C4-2B (cell line): ENCODE measurements around the gene TPO.
"Not testable (repeated sequence)": the region's sequence is repeated elsewhere in the genome, so short reads cannot be mapped to it uniquely, and the experiment has no call there.

Experiments used
- H3K27ac ChIP-seq: fragments of 450-650 bp; 2 replicates; pipeline ENCODE4 v1.5.1; 2017
- ZFX ChIP-seq: fragments of 450-650 bp; IDR thresholded peaks from 2 replicates; pipeline ENCODE4 v1.6.1; 2017
- TF ChIP-seq, protein P1 (sequence below): fragments of 450-650 bp; conservative IDR thresholded peaks from 2 replicates; pipeline ENCODE4 v1.5.1; 2017; ENCODE audit warnings: mild to moderate bottlenecking

The TPO gene

DNA sequence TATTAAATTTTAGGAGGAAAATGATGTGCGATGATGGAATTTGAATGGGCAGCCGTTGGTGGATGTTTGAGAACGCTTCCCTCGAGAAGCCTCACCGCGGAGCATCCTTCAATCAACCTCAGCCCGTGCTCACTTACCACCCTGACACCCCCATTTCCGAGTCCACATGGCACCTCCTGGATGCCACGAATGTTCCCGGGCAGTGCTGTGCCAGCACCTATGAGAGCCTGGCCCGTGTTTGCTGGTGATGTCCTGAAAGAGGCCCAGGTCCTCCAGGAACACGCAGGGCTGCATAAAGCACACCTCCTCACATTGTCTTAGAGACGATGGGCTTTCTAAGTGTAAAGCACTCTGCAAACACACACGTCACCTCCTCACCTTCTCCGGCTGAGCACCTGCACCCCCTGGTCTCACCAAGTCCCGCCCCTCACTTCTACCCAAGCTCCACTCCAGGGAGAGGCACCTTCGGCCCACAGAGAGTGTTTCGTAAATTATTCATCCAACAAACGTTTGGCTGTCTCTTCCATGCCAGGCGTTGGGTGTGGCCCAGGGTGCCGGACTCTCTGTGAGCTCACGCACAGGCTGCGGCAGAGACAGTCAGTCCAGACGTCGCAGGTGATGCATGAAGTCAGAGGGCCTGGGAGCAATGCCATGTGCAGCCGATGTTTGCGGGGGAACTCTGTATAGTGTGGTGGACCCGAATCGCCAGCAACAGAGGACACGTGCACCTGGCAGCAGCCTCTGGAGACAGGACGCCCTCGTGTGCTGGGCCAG lies 150.0 kb downstream of the TPO start:
- H3K27ac ChIP-seq = no peak overlapping the region
- no peak for TF ChIP-seq ZFX
- TF ChIP-seq, protein P1, sequence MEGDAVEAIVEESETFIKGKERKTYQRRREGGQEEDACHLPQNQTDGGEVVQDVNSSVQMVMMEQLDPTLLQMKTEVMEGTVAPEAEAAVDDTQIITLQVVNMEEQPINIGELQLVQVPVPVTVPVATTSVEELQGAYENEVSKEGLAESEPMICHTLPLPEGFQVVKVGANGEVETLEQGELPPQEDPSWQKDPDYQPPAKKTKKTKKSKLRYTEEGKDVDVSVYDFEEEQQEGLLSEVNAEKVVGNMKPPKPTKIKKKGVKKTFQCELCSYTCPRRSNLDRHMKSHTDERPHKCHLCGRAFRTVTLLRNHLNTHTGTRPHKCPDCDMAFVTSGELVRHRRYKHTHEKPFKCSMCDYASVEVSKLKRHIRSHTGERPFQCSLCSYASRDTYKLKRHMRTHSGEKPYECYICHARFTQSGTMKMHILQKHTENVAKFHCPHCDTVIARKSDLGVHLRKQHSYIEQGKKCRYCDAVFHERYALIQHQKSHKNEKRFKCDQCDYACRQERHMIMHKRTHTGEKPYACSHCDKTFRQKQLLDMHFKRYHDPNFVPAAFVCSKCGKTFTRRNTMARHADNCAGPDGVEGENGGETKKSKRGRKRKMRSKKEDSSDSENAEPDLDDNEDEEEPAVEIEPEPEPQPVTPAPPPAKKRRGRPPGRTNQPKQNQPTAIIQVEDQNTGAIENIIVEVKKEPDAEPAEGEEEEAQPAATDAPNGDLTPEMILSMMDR = no peak

DNA sequence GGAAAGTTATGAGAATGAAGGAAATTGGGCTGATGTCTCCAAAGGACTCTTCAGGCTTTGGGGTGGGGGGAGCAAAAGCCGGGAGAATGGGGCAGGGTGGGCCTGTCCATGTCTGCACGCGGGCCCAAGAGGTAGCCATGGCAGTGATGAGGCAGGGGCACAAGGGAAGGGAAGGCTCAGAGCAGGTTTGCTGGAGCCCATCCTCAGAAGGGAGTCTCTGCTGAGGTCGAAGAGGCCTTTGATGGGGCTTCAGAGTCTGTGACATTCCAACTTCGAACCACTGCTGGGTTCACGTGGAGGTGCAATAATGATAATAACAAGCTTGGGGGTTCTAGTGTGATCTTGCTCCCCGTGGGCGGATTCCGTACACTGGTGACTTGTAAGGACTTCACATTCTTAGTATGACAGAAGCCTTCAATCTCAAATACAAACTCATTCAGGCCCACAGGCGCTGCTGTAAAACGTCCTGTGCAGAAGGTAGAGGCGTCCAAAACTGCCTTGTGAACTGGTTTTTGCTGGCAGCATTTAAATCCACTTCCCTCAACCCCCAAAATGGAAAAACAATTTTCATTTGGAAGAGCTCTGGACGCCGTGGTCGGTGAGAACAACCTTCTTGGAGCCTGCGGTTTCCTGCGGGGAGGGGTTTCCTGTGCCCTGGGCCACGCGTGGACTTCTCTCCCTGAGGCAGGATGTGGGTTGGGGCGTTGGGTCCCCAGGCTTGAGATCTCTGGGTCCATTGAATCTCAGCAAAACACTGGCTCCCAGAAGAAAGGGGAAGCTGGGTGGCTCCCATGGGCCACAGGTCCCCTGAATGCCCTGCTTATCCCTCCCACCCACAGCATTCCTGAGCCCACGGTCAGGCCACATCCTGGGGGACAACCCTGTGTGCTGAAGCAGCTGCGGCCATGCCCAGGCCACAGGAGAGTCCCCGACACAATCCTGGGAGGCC lies 151.0 kb downstream of the TPO start:
- no peak overlapping the region for H3K27ac ChIP-seq
- TF ChIP-seq ZFX = no peak
- TF ChIP-seq, protein P1 = no peak

DNA sequence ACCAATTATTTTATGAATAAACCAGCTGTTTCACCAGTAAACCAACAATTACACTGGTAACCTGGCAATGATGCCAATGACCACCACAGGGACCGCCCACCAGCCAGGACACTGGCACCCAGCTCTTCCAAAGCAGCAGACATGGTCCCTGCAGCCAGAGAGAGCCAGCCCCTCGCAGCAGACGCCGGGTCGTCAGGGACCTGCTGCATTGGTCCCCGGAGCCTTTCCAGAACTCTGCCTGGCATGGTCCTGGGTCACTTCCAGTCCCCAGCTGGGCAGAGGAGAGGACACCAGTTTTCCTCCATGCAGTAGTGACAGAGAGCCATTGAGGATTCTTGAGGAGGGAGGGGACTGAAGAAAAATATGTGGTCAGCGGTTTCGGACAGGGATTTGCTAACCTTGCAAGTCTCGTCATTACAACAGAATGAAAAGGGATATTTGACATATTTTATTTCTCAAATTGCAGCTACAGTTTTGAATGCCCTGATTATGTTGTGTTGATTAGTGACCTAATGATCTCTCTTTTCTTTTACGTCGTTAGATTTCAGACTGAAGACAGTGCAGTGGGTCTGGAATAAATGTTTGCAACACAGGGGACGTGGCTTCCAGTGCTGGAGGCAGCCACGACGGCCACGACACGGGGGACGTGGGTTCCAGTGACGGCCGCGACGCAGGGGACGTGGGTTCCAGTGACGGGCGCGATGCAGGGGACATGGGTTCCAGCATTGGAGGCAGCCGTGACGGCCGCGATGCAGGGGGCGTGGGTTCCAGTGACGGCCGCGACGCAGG lies 154.5 kb downstream of the TPO start:
- no peak overlapping the region for H3K27ac ChIP-seq
- TF ChIP-seq ZFX = no peak
- TF ChIP-seq, protein P1 = no peak

DNA sequence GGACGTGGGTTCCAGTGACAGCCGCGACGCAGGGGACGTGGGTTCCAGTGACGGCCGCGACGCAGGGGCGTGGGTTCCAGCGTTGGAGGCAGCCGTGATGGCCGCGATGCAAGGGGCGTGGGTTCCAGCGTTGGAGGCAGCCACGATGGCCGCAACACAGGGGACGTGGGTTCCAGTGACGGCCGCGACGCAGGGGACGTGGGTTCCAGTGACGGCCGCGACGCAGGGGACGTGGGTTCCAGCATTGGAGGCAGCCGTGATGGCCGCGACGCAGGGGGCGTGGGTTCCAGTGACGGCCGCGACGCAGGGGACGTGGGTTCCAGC lies 155.0 kb downstream of the TPO start:
- not testable (repeated sequence) for H3K27ac ChIP-seq

DNA sequence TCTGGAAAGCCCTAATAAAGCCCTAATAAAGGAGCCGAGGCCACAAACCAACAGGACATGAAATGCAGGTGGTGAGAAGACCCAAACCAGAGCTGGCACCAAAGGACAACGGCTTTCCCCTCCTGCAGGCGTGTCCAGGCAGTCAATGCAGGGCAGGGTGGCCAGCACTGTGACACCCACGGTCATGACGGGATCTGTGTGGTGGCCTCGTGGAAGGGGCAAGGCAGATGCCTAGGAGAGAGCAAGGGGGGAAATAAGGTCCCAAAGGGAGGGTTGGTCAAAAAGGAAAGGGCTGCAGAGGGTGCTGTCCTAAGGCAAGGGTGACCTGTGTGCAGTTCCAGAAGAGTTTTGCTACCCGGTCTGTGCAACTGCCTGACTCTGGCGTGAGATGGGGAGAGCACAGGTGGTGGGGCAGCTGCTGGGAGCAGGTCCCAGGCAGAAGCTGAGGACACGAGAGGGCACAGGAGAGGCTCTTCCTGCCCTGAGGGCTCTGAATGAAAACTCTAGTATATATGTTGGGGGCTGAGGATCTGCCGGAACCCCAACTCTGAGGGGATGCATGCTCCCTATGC lies 156.7 kb downstream of the TPO start:
- TF ChIP-seq ZFX = no peak
- TF ChIP-seq, protein P1 = no peak
- no peak overlapping the region for H3K27ac ChIP-seq

DNA sequence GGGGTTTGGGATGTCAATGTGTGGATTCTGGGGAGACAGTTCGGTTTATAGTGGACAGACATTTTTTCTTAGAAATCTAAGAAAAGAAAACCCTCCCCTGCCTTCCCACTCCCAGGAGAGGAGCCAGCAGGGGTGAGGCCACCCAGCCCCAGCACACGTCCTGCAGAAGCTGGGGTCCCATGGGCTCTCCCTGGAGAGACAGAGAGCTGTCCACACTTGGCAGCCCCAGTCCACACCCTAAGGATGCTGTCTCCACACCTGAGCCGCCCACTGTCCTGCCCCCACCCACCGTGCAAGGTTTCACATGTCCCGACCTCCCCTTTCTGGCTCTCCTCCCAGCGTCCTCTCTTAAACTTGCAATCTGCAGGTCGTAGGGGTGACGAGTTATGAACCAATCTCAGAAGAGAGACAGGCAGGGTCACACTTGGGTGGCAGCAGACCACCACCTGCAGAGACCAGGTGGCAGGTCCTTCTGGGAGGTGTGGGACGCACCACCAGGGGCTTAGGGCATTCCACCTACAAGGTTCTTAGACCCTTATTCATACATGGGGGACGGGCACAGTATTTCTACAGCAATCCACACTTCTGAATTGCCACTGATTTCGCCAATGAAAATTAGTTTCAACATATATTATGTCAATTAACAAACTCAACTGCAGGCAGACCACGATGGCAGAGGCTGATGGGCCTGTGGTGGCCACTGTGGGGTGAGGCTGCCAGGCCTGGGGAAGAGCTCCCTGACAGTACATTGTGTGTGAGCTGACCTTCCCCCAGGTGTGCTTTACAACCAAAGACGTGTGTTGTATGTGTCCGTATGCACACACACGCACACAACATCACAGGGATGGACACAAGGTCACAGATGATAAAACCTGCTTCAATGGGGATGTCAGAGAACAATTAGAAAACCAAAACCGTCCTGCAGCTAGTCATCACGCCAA lies 158.5 kb downstream of the TPO start:
- TF ChIP-seq ZFX = no peak
- TF ChIP-seq, protein P1 = no peak
- H3K27ac ChIP-seq = no peak overlapping the region
